Ovary (tissue), 3 donors: ENCODE measurements around the gene ALOXE3.

Source experiments
- EP300 ChIP-seq: sonication (generic); formaldehyde crosslinking; IDR thresholded peaks from one replicate; pipeline ENCODE4 v1.6.1; 2017; ENCODE audit warnings: antibody characterized with exemption
- POLR2A ChIP-seq: fragments of 450-650 bp; IDR thresholded peaks from one replicate; pipeline ENCODE4 v1.6.1; 2017; ENCODE audit warnings: antibody characterized with exemption, mild to moderate bottlenecking, moderate library complexity
- TF ChIP-seq, protein P1 (sequence below), 3 donors: fragments of 450-650 bp in 2 of 3; fragments of 200-600 bp in 1 of 3; IDR thresholded peaks; one replicate each; pipeline versions ENCODE4 v1.5.1 to v1.8.0; 2016 to 2022; ENCODE audit warnings: antibody characterized with exemption in 3 of 3, mild to moderate bottlenecking in 1 of 3
- donor health status: DM: no; HTN: no; CAD: no.

- TF ChIP-seq, protein P1, sequence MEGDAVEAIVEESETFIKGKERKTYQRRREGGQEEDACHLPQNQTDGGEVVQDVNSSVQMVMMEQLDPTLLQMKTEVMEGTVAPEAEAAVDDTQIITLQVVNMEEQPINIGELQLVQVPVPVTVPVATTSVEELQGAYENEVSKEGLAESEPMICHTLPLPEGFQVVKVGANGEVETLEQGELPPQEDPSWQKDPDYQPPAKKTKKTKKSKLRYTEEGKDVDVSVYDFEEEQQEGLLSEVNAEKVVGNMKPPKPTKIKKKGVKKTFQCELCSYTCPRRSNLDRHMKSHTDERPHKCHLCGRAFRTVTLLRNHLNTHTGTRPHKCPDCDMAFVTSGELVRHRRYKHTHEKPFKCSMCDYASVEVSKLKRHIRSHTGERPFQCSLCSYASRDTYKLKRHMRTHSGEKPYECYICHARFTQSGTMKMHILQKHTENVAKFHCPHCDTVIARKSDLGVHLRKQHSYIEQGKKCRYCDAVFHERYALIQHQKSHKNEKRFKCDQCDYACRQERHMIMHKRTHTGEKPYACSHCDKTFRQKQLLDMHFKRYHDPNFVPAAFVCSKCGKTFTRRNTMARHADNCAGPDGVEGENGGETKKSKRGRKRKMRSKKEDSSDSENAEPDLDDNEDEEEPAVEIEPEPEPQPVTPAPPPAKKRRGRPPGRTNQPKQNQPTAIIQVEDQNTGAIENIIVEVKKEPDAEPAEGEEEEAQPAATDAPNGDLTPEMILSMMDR (IDR thresholded peaks at IDR 0.05): no peak
- TF ChIP-seq POLR2A: no peak
- TF ChIP-seq EP300: no peak
Observed at GRCh38 chr17:8147141-8147804, 29.0 kb upstream of the ALOXE3 start.
